Loucy (cell line): ENCODE results near the gene KLHDC3.

Experiments used
- CTCF ChIP-seq: fragments of 200-600 bp; sonication (generic); conservative IDR thresholded peaks from 2 replicates; pipeline ENCODE4 v1.5.1; 2014; ENCODE audit warnings: mild to moderate bottlenecking, antibody characterized with exemption, low read length
- EZH2phosphoT487 ChIP-seq: fragments of 200-600 bp; IDR thresholded peaks from 2 replicates; pipeline ENCODE4 v1.6.1; 2018; ENCODE audit warnings: antibody characterized with exemption, mild to moderate bottlenecking, moderate library complexity, borderline replicate concordance

DNA sequence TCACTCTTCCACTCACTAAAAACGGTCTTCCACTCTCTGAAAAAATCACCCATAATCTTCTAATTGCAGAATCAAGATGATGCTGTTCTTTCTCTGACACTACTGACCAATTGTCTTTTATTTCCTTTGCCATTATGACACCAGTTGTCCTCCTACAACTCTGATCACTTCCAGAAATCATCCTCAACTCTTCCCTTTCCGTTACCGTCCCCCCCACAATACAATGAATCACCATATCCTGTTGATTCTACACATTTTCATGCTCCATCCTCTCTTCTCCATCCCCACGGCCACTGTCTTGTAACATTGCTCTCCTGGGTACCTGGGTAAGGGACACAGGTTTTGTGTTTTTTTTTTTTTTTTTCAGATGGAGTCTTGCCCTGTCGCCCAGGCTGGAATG is 32.2 kb upstream of the KLHDC3 start:
- no peak for TF ChIP-seq CTCF
- TF ChIP-seq EZH2phosphoT487 = no peak
